Non-pigmented ciliary epithelial cell (primary cell): Measurements from ENCODE around the gene HS3ST3B1.

Experiments used
- DNase-seq: peaks from one replicate; pipeline ENCODE4 v3.0.0-alpha.2; 2010; ENCODE audit warnings: low read depth

HS3ST3B1 gene

GRCh38 chr17:14321476-14321949 is 20.6 kb downstream of the HS3ST3B1 start:
- no peak for DNase-seq

- DNase-seq, result no peak
These were observed 21.3 kb downstream of the HS3ST3B1 start for GRCh38 chr17:14321980-14322776.

- no peak for DNase-seq
These were observed 22.7 kb downstream of the HS3ST3B1 start for GRCh38 chr17:14323522-14323981.

- DNase-seq, result no peak
These were observed 24.8 kb downstream of the HS3ST3B1 start for GRCh38 chr17:14325618-14326167.

- no peak for DNase-seq
These were observed 29.1 kb downstream of the HS3ST3B1 start for GRCh38 chr17:14329900-14330491.

DNA sequence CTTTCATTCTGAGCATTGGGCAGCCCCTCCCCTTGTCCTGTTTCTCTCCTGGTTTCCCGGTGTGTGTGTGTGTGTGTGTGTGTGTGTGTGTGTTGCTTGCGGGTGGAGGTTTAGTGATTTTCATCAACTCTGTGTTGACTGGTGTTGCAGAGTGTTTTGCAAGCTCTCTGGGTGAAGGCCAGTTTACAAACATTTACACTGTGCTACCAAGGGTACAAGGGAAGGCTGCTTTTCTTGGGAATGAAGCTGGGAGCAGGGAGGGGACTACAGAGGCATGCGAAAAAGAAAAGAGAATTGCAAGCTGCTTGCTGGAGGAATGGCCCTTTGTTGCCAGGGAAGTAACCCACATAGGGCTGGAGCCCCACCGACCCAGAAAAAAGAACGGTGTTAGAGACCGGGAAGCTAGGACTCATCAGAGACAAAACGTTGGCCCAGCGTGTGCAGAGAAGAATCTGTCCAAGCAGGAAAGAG is 29.6 kb downstream of the HS3ST3B1 start:
- no peak for DNase-seq

- DNase-seq, result no peak
These were observed 30.5 kb downstream of the HS3ST3B1 start for GRCh38 chr17:14331225-14331981.

GRCh38 chr17:14331982-14332298 is 31.1 kb downstream of the HS3ST3B1 start:
- no peak for DNase-seq

GRCh38 chr17:14332331-14332730 is 31.4 kb downstream of the HS3ST3B1 start:
- no peak for DNase-seq

GRCh38 chr17:14333506-14333905 is 32.6 kb downstream of the HS3ST3B1 start:
- no peak for DNase-seq

DNA sequence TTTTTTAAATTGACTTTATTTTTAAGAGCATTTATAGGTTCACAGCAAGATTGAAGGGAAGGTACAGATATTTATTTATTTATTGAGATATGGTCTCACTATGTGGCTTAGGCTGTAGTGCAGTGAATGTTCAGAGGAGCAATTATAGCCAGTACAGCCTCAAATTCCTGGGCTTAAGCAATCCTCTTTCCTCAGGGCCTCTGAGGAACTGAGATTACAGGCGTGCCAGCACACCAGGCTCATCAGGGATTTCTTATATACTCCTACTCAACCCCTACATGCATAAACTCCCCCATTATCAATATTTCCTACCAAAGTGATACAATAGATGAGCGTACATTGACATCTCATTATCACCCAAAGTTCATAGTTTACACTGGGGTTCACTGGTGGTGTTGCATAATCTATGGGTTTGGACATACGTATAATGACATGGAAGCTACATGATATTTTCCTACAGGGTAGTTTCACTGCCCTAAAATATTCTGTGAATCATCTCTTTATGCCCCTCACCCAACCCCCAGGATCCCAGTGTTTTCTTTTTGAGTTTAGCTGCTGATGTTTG is 33.5 kb downstream of the HS3ST3B1 start:
- no peak for DNase-seq

- DNase-seq, result no peak
These were observed 34.0 kb downstream of the HS3ST3B1 start for GRCh38 chr17:14334919-14335318.

- DNase-seq, result no peak
These were observed 35.5 kb downstream of the HS3ST3B1 start for GRCh38 chr17:14336418-14336817.

GRCh38 chr17:14337596-14338079 is 36.8 kb downstream of the HS3ST3B1 start:
- DNase-seq, result no peak

- no peak for DNase-seq
These were observed 40.2 kb downstream of the HS3ST3B1 start for GRCh38 chr17:14340857-14341754.

DNA sequence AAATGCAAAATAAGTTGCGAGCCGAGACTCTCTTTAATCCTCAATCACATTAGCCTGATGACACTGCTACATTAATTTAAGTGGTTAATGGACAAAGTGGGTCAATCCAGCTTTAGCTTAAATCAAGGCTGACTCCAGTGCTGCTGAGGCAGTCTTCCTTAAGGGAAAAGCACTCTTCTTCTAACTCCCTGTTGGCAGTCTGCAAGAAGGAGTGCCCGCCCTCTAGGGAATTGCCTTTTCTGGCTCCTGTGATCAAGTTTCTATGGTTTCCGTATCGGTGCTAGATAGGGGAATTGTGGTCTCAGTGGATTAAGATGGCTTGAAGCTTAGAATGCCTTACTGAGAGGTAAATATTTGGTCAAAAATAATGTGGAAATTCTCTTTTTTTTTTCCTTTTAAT is 41.0 kb downstream of the HS3ST3B1 start:
- no peak for DNase-seq

DNA sequence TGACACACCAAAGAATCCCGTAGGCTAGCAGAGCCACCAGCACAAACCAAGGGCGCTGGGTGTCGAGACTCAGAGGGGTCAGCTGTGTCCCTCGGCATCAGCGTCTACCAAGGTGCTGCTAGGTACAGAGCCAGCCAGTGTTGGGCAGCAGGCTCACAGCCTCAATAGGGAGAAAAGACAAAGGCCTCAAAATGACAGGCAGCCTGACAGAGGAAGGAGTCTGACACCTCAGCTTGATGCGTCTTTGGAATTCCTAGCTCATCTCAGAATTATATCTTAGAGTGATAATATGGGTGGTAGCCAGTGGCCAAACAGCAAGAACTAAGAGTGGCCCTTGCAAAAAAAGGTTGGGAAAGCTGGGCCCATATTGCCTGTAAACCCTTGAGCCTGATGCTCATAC is 45.9 kb downstream of the HS3ST3B1 start:
- DNase-seq, result no peak

DNA sequence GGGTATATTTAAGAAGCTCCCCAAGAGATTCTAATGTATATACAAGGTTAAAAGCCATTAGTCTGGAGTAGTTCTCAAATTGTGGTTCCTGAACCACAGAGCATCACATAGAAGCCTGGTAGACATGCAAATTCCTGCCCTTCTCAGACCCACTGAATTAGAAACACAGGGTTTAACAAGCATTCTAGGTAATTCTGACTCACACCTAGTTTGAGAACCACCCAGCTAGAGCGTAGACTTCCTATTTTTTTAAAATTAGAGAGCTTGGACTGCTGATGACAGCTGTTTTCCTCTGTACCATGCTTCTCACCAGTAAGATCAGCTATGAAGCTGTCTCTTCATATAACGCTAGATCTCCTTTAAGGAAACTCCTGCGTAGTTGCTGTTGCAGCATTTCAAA is 50.6 kb downstream of the HS3ST3B1 start:
- DNase-seq, result no peak

DNA sequence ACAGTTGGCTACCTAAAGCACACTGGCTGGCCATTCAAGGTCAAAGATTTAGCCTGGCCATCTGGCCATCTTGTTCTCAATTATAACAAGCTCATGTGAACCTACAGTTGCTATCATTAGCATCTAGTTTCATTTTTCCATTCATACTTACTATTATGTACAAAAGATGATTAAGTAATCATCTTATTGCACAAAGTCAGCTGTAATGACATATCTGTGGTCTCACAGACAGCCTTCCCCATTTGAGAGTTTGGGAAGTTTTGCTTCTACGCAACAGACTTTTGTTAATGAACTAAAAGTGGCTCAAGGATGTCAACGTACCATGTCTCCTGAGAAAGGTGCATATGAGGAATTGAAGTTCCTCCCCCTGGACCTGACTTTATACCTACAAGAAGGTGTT is 51.3 kb downstream of the HS3ST3B1 start:
- no peak for DNase-seq

DNA sequence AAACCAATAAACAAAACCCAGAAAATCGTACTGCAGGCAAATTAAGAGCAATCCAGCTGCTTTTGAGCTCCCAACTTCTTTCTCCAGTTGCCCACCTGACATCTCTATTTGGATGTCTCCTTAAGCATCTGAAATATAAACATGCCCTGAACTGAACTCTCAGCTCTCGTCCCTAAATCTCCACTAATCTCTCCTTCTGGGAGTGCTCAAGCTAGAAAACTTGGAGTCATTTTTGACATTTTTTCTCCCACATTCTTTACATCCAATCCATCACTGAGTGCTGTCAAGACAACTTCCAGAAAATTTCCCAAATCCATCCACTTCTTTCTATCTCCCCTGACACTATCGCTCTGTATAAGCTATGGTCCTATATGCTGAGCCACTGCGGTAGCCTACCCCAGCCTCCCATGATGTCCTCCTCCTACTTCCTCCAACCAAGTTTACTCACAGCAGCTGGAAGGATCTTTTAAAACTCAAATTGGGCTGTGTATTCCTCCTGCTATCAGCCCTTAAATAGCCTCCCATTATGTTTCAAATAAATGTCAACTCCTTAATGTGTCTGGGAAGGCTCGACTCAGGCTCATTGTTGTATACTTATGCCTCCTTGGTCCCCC is 53.1 kb downstream of the HS3ST3B1 start:
- DNase-seq, result no peak

DNA sequence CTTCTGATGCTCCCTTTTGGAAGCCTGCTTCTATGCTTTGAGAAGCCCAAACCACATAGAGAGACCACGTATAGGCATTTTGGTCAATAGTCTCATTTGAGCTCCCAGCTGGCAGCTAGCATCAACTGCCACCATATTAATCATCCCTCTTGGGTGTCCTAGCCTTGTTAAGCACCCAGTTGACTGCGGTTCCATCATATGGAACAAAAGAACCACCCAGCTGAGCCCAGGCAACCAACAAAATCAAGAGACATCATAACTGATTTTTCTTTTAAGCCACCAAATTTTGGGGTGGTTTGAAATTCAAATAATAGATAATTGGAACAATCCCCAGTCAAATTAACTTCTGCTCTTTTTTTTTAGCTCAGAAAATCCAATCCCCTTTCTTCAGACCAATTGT is 53.9 kb downstream of the HS3ST3B1 start:
- DNase-seq, result no peak
